ENCODE results near the gene CST11.

CST11 gene

GRCh38 chr20:23415959-23416583 lies 36.6 kb downstream of the CST11 start:
- no peak for ATAC-seq
- no peaks in the 10 kb centered on the region for H3K9me3 Mint-ChIP-seq
- H3K4me1 Mint-ChIP-seq, result peaks cover 67% of the 10 kb centered on the region
- no peak overlapping the region for H3K4me3 Mint-ChIP-seq
- H3K27ac Mint-ChIP-seq, result peak overlapping the region in 1 of 2 donors; percentile 37
- peak in 1 of 2 donors; percentile 11 for DNase-seq
- no peaks in the 10 kb centered on the region for H3K27me3 Mint-ChIP-seq

GRCh38 chr20:23415555-23415954 lies 37.1 kb downstream of the CST11 start:
- peak overlapping the region in 1 of 2 donors; percentile 37 for H3K27ac Mint-ChIP-seq
- ATAC-seq (no peak), DNase-seq (no peak)
- no peak overlapping the region for H3K4me3 Mint-ChIP-seq
- H3K9me3 Mint-ChIP-seq, result no peaks in the 10 kb centered on the region
- H3K27me3 Mint-ChIP-seq, result no peaks in the 10 kb centered on the region
- peaks cover 72% of the 10 kb centered on the region for H3K4me1 Mint-ChIP-seq

GRCh38 chr20:23414526-23415188 lies 38.0 kb downstream of the CST11 start:
- H3K27ac Mint-ChIP-seq, result peak overlapping the region in 1 of 2 donors; percentile 34
- no peak for DNase-seq
- H3K4me1 Mint-ChIP-seq, result peaks cover 77% of the 10 kb centered on the region

GRCh38 chr20:23413862-23414422 lies 38.7 kb downstream of the CST11 start:
- Mint-ChIP-seq H3K27ac (no peak overlapping the region), H3K27me3 (no peaks in the 10 kb centered on the region), H3K4me3 (no peak overlapping the region), H3K4me1 (peaks cover 76% of the 10 kb centered on the region), H3K9me3 (no peaks in the 10 kb centered on the region)
- ATAC-seq (no peak), DNase-seq (no peak)

More at GRCh38 chr20:23414526-23415188, 38.0 kb downstream of the CST11 start:
- Mint-ChIP-seq H3K27me3 (no peaks in the 10 kb centered on the region), H3K4me3 (no peak overlapping the region), H3K9me3 (no peaks in the 10 kb centered on the region)
- ATAC-seq, result no peak

GRCh38 chr20:23412026-23412425 lies 40.6 kb downstream of the CST11 start:
- Mint-ChIP-seq H3K27me3 (no peaks in the 10 kb centered on the region), H3K4me1 (peaks cover 80% of the 10 kb centered on the region), H3K9me3 (no peaks in the 10 kb centered on the region), H3K27ac (peak overlapping the region in 1 of 2 donors; percentile 65), H3K4me3 (no peak overlapping the region)
- no peak for DNase-seq
- no peak for ATAC-seq

GRCh38 chr20:23410916-23411695 lies 41.6 kb downstream of the CST11 start:
- no peak overlapping the region for H3K4me3 Mint-ChIP-seq
- no peak overlapping the region for H3K27ac Mint-ChIP-seq
- peaks cover 80% of the 10 kb centered on the region for H3K4me1 Mint-ChIP-seq
- no peaks in the 10 kb centered on the region for H3K27me3 Mint-ChIP-seq
- ATAC-seq, result no peak
- no peak for DNase-seq
- no peaks in the 10 kb centered on the region for H3K9me3 Mint-ChIP-seq

- ATAC-seq (no peak), DNase-seq (no peak)
- no peaks in the 10 kb centered on the region for H3K9me3 Mint-ChIP-seq
- peaks cover 75% of the 10 kb centered on the region for H3K4me1 Mint-ChIP-seq
- H3K4me3 Mint-ChIP-seq, result no peak overlapping the region
- no peaks in the 10 kb centered on the region for H3K27me3 Mint-ChIP-seq
- peak overlapping the region in 1 of 2 donors; percentile 92 for H3K27ac Mint-ChIP-seq
These were observed 42.9 kb downstream of the CST11 start for GRCh38 chr20:23409800-23410199.

- Mint-ChIP-seq H3K27ac (no peak overlapping the region), H3K27me3 (no peaks in the 10 kb centered on the region), H3K4me3 (no peak overlapping the region), H3K9me3 (no peaks in the 10 kb centered on the region), H3K4me1 (peaks cover 75% of the 10 kb centered on the region)
- ATAC-seq (no peak), DNase-seq (no peak)
These were observed 43.7 kb downstream of the CST11 start for GRCh38 chr20:23408957-23409356.

GRCh38 chr20:23407781-23408464 lies 44.8 kb downstream of the CST11 start:
- DNase-seq (peak; percentile 23 to 41), ATAC-seq (peak; percentile 99)
- Mint-ChIP-seq H3K9me3 (no peaks in the 10 kb centered on the region), H3K27me3 (no peaks in the 10 kb centered on the region), H3K4me3 (peak overlapping the region; percentile 46 to 55), H3K4me1 (peaks cover 65% of the 10 kb centered on the region), H3K27ac (peak overlapping the region in 1 of 2 donors; percentile 42)

- Mint-ChIP-seq H3K27ac (no peak overlapping the region), H3K9me3 (no peaks in the 10 kb centered on the region), H3K4me1 (peaks cover 55% of the 10 kb centered on the region), H3K27me3 (no peaks in the 10 kb centered on the region), H3K4me3 (no peak overlapping the region)
- no peak for ATAC-seq
- no peak for DNase-seq
These were observed 45.8 kb downstream of the CST11 start for GRCh38 chr20:23406880-23407279.

- Mint-ChIP-seq H3K4me1 (peaks cover 53% of the 10 kb centered on the region), H3K27me3 (no peaks in the 10 kb centered on the region), H3K4me3 (no peak overlapping the region), H3K27ac (no peak overlapping the region), H3K9me3 (no peaks in the 10 kb centered on the region)
- ATAC-seq, result no peak
- DNase-seq, result no peak
These were observed 48.5 kb downstream of the CST11 start for GRCh38 chr20:23404196-23404595.

GRCh38 chr20:23403751-23404150 lies 48.9 kb downstream of the CST11 start:
- Mint-ChIP-seq H3K4me1 (peaks cover 55% of the 10 kb centered on the region), H3K27me3 (no peaks in the 10 kb centered on the region)

GRCh38 chr20:23401051-23401450 lies 51.6 kb downstream of the CST11 start:
- H3K9me3 Mint-ChIP-seq, result no peaks in the 10 kb centered on the region
- H3K4me3 Mint-ChIP-seq, result no peak overlapping the region
- peak overlapping the region in 1 of 2 donors; percentile 42 for H3K27ac Mint-ChIP-seq
- DNase-seq (no peak), ATAC-seq (no peak)
- H3K4me1 Mint-ChIP-seq, result peaks cover 45% of the 10 kb centered on the region
- H3K27me3 Mint-ChIP-seq, result no peaks in the 10 kb centered on the region

More at GRCh38 chr20:23403751-23404150, 48.9 kb downstream of the CST11 start:
- DNase-seq (no peak), ATAC-seq (no peak)
- Mint-ChIP-seq H3K9me3 (no peaks in the 10 kb centered on the region), H3K27ac (no peak overlapping the region), H3K4me3 (no peak overlapping the region)
